Activated CD8-positive, alpha-beta memory T cell treated with anti-CD3 and anti-CD28 coated beads for 36 hours (primary cell): ENCODE data around the gene LDLRAD4. TPM values are rescaled to one million over a fixed set of nuclear protein-coding genes. Genes with fewer than 3 reads are reported as not detected.
"Not testable (repeated sequence)": the region's sequence is repeated elsewhere in the genome, so short reads cannot be mapped to it uniquely, and the experiment has no call there.

Source experiments
- CTCF ChIA-PET: fragments of 350-600 bp; sonication (Branson Sonifier 250); formaldehyde crosslinking; loops from one replicate; lab custom pipeline; 2021; ENCODE audit warnings: antibody characterized with exemption; lab: Charles Lee
- POLR2A ChIA-PET: fragments of 350-600 bp; sonication (Branson Sonifier 250); formaldehyde crosslinking; loops from one replicate; lab custom pipeline; 2021; ENCODE audit warnings: antibody characterized with exemption; lab: Charles Lee
- total RNA-seq, 2 experiments: library from RNA; stranded (reverse); gene quantifications; one replicate each; pipeline ENCODE4 v1.2.3, GENCODE V29; 2021

LDLRAD4 gene
- total RNA-seq, 2 experiments from 2014 or later = 36.8 to 38.3 TPM

DNA sequence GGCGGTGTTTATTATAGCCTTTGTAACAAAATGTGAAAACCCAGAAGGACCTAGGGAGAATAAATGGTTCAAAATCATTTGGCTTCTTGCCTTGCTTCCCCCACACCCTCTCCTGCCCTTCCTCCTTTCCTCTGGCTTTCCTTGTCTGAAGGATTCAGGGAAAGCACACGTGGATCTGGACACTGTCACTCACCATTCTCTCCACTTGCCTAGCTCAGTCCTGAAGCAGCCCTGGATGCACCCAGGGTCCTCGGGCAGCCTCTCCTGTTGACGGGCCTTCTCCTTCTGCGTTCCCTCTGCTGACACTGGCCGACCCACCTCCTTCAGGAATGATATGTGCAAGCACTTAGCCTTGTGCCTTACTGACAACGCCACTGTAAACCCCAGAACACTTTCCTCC, 439.4 kb downstream of the LDLRAD4 start:
- ChIA-PET CTCF (no interaction called here), POLR2A (no interaction called here)

DNA sequence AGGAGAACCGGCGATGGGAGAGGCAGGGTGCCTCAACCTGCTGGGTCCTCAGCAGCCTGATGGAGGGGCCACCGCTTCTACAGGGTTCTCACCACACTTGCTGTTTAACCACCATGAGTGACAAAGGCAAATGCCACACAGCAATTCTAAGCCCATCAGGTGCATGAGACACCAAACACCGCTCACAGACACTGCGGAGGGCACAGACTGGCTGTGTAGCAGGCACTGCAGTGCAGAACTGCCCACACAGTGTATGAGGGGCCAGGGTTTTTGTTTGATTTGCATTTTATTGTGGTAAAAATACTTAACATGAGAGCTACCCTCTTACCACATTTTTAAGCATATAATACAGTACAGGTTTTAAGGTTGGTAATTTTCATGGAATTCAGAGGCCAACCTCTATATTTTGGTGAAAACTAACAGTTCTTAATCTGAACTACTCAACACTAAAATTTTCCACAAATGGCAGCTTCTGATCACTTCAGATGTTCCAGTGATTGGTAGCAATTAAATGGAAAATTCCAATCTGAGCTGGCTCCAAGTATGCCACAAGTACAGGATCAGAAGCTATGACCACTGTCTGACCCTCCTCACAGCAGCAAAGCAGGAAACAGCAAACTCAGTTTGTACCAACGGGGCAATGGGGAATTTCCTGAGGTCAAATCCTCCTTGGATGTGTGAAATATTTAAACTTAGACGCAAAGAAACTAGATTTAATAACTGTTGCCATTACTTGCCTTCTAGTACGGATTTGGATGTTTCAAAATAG, 440.1 kb downstream of the LDLRAD4 start:
- ChIA-PET CTCF (no interaction called here), POLR2A (no interaction called here)

DNA sequence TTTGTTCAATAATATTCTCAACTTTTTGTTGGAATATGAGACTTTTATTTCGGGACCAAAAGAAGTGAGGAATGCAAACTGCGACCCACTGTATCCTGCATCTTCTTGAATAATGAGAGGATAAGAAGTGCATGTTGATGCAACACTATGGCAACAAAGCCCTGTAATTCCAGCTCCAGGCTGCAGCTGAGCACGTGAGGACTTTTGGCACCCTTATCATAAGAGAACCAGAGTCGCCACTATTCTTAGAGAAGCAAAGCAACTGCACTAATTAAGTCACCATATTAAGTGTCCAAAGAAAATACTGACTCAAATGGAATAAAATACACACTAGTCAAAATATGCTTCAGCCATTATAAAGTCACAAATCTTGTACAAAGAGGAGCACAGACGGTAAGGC, 441.9 kb downstream of the LDLRAD4 start:
- POLR2A ChIA-PET = no interaction called here

DNA sequence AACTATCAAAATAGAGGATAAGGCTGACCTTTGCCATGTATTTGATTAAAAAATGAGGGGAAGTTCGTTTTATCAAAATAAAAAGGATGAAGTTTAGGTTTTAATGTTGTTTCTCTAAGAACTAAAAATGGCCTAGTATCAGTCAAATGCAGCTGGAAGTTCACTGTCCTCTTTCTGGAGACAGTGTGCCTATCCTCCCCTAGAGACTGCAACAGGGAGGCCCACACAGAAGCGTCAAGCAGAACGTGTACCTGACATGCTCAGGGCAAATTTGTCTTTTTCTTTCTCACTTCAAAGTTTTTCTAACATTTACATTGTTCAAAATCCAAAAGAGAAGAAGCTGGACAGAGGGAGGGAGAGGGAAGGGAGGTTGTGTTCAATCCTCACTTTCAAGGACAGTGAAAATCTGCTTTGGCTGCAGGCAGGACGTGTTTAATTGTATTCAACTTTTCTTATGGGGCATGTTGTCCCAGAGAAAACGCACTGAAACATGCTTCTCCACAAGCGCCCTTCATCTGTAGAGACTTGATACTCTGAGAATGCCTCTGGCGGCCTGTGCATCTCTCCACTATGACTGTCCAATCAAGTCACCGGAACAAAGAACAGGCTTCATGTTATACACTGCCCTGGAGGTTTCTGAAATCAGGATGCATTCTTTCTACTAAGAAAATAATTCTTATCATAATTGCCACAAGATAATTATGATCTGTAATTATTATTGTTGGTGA, 442.7 kb downstream of the LDLRAD4 start:
- ChIA-PET CTCF (no interaction called here), POLR2A (no interaction called here)

More for the DNA sequence above, 441.9 kb downstream of the LDLRAD4 start:
- CTCF ChIA-PET = no interaction called here

DNA sequence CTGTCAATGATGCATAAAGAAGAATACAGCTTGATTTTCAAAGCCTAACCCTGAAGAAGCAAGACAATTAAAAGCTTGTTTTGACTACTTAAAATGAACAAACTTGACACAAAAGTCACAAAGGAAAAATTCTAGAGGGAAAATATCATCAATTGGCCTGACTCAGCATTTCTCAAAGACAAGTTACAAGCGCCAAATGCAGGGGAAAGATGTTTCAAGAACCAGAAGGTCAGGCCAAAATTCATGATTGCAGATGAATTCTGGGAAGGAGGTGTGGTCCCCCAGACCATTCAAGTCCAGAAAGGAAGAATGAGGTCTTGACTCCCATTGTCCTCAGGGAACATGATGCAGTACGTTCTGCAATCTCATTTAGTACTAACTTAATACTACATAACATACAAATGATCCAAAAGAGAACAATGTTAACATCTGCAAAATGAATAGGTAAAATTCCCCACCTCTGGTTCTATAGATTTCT, 443.3 kb downstream of the LDLRAD4 start:
- CTCF ChIA-PET = no interaction called here
- POLR2A ChIA-PET = no interaction called here

DNA sequence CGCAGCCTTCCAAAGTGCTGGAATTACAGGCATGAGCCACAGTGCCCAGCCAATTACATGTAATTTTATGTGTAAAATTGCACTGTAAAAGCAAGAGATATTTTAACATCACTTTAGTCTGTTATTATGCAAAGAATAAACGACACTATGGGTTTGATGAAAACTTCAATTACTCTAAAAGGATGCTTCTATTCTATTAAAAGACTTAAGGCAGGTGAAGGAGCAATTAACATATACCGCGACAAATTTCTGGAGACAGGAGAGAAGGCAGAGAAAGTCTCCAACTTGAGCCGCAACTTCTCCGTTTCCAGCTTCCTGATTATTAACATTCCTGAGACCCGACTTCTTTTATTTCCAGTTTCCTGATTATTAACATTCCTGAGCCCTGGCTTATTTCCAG, 454.1 kb downstream of the LDLRAD4 start:
- CTCF ChIA-PET = interaction anchor here (0.8 kb wide), 1 partner anchor 193 kb away, joined by 3 read pairs; no protein-coding TSS in a partner anchor

DNA sequence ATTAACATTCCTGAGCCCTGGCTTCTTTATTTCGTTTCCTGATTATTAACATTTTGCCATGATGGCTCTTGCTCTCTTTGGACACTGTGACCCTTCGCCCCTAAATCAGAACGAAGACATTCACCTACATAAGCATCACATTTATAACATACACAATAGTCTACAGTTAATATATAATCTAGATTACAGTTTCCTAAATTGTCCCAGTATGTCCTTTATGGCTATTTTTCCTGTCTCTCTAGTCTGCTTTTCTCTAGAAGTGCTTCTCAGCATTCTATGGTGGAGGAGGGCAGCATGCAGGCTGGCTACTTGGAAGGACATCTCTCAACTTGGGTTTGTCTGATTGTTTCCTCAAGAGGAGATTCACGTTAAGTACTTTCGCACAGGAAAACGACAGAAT, 457.9 kb downstream of the LDLRAD4 start:
- POLR2A ChIA-PET = no interaction called here
- CTCF ChIA-PET = no interaction called here

More for the DNA sequence above, 454.1 kb downstream of the LDLRAD4 start:
- POLR2A ChIA-PET = no interaction called here

DNA sequence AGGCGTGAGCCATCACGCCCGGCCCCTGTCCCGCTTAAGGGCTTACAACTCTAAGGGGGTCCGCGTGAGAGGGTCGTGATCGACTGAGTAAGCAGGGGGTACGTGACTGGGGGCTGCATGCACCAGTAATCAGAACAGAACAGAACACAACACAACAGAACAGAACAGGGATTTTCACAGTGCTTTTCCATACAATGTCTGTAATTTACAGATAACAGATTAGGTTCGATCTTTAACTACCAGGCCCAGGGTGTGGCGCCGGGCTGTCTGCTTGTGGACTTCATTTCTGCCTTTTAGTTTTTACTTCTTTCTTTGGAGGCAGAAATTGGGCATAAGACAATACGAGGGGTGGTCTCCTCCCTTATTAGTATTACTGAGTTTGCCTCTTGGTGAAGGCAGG, 458.8 kb downstream of the LDLRAD4 start:
- POLR2A ChIA-PET, CTCF ChIA-PET: not testable (repeated sequence)

DNA sequence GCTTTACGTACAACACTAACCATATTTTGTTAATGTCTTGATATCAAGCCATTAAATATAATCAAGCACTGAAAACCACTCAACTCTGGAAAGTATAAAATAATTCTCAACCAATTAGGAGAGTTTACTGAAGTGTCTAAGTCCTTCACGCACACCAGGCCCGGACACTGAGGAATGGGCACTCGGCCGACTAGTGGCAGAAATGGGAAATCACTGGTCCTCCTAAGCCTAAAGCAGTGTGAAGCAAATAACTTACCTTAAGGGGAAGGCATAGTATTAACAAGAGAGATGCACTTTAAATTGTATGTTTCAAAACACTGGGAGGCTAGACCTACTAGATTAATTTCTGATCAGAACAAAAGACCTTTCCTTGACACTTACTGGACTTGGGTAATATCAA, 462.1 kb downstream of the LDLRAD4 start:
- CTCF ChIA-PET = no interaction called here
- POLR2A ChIA-PET = no interaction called here

DNA sequence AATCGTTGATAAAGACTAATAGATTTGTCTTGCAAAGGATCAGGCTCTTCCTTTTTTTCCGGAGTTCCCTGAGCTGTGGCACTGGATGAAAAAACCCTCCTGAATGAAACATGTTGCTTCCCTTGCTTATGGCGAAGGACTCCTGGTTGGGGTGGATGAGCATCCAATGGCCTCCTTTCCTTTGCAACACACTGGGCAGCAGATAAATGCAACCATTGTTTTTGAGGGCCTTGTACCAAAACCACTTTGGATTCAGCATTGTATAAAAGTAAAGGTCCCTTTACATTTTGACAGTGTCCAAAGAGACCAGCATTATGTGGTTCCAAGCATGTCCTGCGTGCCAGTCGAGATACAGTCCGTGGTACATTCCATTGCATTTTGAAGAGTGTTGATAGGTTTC, 463.1 kb downstream of the LDLRAD4 start:
- CTCF ChIA-PET = no interaction called here
- POLR2A ChIA-PET = no interaction called here

DNA sequence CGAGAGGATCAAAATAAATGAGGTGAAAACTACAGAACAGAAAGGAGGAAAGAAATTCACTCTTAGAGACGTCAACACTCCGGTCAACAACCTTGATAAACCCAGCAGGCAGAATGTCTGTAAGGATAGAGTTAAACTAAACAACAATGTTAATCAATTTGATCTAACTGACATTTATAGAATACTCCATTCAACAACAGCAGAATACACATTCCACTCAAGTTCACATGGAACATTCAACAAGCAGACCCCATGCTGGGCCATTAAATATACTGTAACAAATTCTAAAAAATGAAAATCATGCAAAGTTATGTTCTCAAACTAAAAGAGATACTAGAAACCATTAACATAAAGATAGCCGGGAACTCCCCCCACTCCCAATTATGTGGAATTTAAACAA, 466.0 kb downstream of the LDLRAD4 start:
- ChIA-PET CTCF (no interaction called here), POLR2A (no interaction called here)

DNA sequence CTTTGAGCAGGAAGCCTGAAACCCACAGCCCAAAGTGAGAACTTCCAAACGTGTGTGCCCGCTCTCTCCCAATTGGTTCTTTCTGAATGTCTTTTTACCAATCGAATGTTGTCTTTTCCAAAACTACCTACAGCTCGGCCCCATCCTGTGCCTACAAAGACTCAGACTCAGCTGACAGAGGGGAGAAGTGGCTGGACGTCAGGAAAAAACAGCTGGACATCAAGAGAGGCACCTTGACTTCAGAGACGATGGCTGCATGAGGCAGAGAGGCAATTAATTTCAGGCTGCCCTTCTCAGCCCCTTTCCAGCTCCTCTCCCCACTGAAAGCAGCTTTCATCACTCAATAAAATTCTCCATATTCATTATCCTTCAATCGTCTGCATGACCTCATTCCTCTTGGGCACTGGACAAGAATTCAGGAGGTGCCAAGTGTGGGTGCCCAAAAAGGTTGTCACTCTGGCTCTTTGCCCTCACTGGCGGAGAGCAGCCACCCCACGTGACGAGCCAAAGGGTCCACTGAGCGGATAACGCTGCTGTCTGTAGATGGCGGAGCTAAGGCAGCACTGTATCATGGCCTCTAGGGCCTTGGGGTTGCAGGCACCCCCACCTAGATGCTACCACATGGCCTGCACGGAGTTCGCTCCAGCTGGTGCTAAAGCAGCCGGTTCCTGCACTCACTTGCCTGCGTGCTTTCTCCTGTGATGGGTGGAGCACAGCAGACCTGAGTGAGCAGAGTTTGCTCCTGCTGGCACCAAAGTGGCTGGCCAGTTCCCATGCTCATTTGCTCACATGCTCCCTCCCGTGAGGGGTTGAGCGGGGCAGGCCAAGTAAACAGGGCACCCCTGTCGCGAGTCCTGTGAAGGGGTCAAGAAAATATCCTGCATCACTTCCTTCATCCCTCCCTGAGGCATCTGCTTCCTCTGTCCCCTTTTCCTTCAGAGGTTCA, 469.9 kb downstream of the LDLRAD4 start:
- ChIA-PET CTCF (no interaction called here), POLR2A (no interaction called here)

DNA sequence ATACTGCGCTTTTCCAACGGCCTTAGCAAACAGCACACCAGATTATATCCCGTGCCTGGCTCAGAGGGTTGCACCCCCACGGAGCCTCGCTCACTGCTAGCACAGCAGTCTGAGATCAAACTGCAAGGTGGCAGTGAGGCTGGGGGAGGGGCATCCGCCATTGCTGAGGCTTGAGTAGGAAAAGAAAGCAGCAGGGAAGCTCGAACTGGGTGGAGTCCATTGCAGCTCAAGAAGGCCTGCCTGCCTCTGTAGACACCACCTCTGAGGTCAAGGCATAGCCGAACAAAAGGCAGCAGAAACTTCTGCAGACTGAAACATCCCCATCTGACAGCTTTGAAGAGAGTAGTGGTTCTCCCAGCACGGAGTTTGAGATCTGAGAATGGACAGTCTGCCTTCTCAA, 471.5 kb downstream of the LDLRAD4 start:
- CTCF ChIA-PET, POLR2A ChIA-PET: not testable (repeated sequence)

DNA sequence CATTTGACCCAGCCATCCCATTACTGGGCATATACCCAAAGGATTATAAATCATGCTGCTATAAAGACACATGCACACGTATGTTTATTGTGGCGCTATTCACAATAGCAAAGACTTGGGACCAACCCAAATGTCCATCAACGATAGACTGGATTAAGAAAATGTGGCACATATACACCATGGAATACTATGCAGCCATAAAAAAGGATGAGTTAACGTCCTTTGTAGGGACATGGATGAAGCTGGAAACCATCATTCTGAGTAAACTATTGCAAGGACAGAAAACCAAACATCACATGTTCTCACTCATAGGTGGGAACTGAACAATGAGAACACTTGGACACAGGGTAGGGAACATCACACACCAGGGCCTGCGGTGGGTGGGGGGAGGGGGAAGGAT, 476.8 kb downstream of the LDLRAD4 start:
- CTCF ChIA-PET = not testable (repeated sequence)
- POLR2A ChIA-PET = interaction anchor here (0.6 kb wide), 1 partner anchor 80 kb away, joined by 4 read pairs; no protein-coding TSS in a partner anchor

DNA sequence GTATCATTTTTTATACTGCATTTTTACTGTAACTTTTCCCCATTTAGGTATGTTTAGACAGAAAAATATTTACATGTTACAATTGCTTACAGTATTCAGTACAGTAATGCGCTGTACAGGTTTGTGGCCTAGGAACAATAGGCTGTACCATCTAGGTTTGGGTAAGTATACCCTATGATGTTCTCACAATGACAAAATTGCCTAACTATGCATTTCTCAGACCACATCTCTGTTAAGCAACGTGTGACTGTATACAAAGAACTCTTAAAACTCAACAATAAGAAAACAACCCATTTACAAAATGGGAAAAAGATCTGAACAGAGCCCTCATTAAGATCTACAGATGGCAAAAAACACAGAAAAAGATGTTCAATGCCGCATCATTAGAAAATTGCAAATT, 478.4 kb downstream of the LDLRAD4 start:
- POLR2A ChIA-PET = no interaction called here
- CTCF ChIA-PET = no interaction called here

DNA sequence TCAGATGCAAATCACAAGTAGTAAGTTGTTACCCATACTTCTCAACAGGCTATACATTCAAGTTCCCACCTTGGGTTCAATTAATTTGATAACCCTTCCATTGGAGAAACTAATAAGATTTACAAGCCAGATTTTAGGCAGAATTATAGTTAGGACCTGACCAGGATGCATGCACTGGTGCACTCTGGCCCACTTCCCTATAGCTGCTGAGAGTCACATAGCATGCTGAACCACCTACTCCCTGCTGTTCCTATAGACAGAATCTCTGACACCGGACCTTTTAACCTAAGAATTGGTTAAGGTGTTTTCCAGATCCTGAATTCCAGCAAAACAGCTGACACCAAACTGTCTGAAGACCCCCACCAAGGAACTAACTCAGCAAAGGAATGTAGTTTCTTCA, 481.6 kb downstream of the LDLRAD4 start:
- ChIA-PET POLR2A (no interaction called here), CTCF (no interaction called here)
